ENCODE data around the gene ADCY4. TPM values are rescaled to one million over a fixed set of nuclear protein-coding genes. Genes with fewer than 3 reads are reported as not detected.

The ADCY4 gene
- total RNA-seq, 2 experiments from 2014 or later = 2.0 to 3.4 TPM

- Histone ChIP-seq H3K9me3 (ENCODE audit: low read length) (no peaks in the 10 kb centered on the region), H3K79me2 (ENCODE audit: insufficient read depth, low read depth, low read length) (peaks cover 3% of the 10 kb centered on the region; the same call in 1 of the 2 replicates), H3K4me2 (ENCODE audit: low read length) (no peak overlapping the region), H2AFZ (ENCODE audit: low read length) (no peak overlapping the region), H3K36me3 (ENCODE audit: insufficient read depth, low read length) (no peaks in the 10 kb centered on the region), H3K9me2 (ENCODE audit: insufficient read depth, low read length) (no peaks in the 10 kb centered on the region), H3K4me1 (ENCODE audit: insufficient read depth, low read length, poor library complexity, severe bottlenecking) (peaks cover 20% of the 10 kb centered on the region), H4K20me1 (ENCODE audit: insufficient read depth, low read length) (no peaks in the 10 kb centered on the region), H3K4me3 (ENCODE audit: low read depth, low read length, poor library complexity, severe bottlenecking) (no peak overlapping the region), H3K27ac (ENCODE audit: low read depth, low read length, poor library complexity, severe bottlenecking) (no peak overlapping the region)
- TF ChIP-seq CTCF (conservative IDR thresholded peaks at IDR 0.05; ENCODE audit: low read length) (no peak), EZH2phosphoT487 (IDR thresholded peaks at IDR 0.05; ENCODE audit: borderline replicate concordance, low read depth, low read length) (no peak)
- no TSS peak for BruUV-seq (replicated peaks)
- intact Hi-C loops (cut with micrococcal nuclease; ENCODE audit: unreplicated experiment) = loop anchor here (10.0 kb wide), 1 partner anchor 799 kb away; the partner anchor contains the start of gene AP1G2
- no peak for DNase-seq (ENCODE audit: low spot score)
- ChIA-PET POLR2A (interaction anchor here (0.7 to 4.0 kb wide), 4 partner anchors 17 to 80 kb away, joined by 4 to 17 read pairs (median 6); partner anchors contain the start of genes CBLN3, KHNYN and RIPK3), CTCF (ENCODE audit: unreplicated experiment) (no interaction called here)
Observed at GRCh38 chr14:24363401-24363800, 28.5 kb upstream of the ADCY4 start.

- ChIA-PET POLR2A (interaction anchor here (0.6 to 4.0 kb wide), 8 partner anchors 11 to 235 kb away, joined by 3 to 17 read pairs (median 4); partner anchors contain the start of genes CBLN3, KHNYN and RIPK3), CTCF (ENCODE audit: unreplicated experiment) (interaction anchor here (0.6 to 2.2 kb wide), 6 partner anchors 22 to 74 kb away, joined by 3 to 14 read pairs (median 3); partner anchors contain the start of gene RIPK3)
- Histone ChIP-seq H3K79me2 (ENCODE audit: insufficient read depth, low read depth, low read length) (no peaks in the 10 kb centered on the region), H2AFZ (ENCODE audit: low read length) (no peak overlapping the region), H3K27ac (ENCODE audit: low read depth, low read length, poor library complexity, severe bottlenecking) (no peak overlapping the region), H3K4me2 (ENCODE audit: low read length) (no peak overlapping the region), H3K9me3 (ENCODE audit: low read length) (no peaks in the 10 kb centered on the region), H3K36me3 (ENCODE audit: insufficient read depth, low read length) (no peaks in the 10 kb centered on the region), H3K4me3 (ENCODE audit: low read depth, low read length, poor library complexity, severe bottlenecking) (no peak overlapping the region), H3K4me1 (ENCODE audit: insufficient read depth, low read length, poor library complexity, severe bottlenecking) (peaks cover 18% of the 10 kb centered on the region), H4K20me1 (ENCODE audit: insufficient read depth, low read length) (no peaks in the 10 kb centered on the region), H3K9me2 (ENCODE audit: insufficient read depth, low read length) (no peaks in the 10 kb centered on the region)
- no peak for DNase-seq (ENCODE audit: low spot score)
- no peak for TF ChIP-seq CTCF (conservative IDR thresholded peaks at IDR 0.05; ENCODE audit: low read length)
- no peak for TF ChIP-seq EZH2phosphoT487 (IDR thresholded peaks at IDR 0.05; ENCODE audit: borderline replicate concordance, low read depth, low read length)
- intact Hi-C loops (cut with micrococcal nuclease; ENCODE audit: unreplicated experiment) = loop anchor here (10.0 kb wide), 1 partner anchor 798 kb away; the partner anchor contains the start of gene AP1G2
- no TSS peak for BruUV-seq (replicated peaks)
Observed at GRCh38 chr14:24362241-24362960, 27.5 kb upstream of the ADCY4 start.
